ENCODE results near the gene RNF224. TPM values are rescaled to one million over a fixed set of nuclear protein-coding genes. Genes with fewer than 3 reads are reported as not detected.

Gene RNF224
- polyA plus RNA-seq, 4 donors = 0.41 to 15.5 (median 7.7) TPM

- no peak for DNase-seq (ENCODE audit: low read depth in 4 of 4, low spot score in 3 of 4)
These were observed 42.0 kb downstream of the RNF224 start for GRCh38 chr9:137269231-137269772.

- no peak for DNase-seq (ENCODE audit: low read depth in 4 of 4, low spot score in 3 of 4)
These were observed 43.8 kb downstream of the RNF224 start for GRCh38 chr9:137270929-137271695.

GRCh38 chr9:137271696-137272076, 44.4 kb downstream of the RNF224 start:
- DNase-seq (ENCODE audit: low read depth in 4 of 4, low spot score in 3 of 4) = no peak

DNA sequence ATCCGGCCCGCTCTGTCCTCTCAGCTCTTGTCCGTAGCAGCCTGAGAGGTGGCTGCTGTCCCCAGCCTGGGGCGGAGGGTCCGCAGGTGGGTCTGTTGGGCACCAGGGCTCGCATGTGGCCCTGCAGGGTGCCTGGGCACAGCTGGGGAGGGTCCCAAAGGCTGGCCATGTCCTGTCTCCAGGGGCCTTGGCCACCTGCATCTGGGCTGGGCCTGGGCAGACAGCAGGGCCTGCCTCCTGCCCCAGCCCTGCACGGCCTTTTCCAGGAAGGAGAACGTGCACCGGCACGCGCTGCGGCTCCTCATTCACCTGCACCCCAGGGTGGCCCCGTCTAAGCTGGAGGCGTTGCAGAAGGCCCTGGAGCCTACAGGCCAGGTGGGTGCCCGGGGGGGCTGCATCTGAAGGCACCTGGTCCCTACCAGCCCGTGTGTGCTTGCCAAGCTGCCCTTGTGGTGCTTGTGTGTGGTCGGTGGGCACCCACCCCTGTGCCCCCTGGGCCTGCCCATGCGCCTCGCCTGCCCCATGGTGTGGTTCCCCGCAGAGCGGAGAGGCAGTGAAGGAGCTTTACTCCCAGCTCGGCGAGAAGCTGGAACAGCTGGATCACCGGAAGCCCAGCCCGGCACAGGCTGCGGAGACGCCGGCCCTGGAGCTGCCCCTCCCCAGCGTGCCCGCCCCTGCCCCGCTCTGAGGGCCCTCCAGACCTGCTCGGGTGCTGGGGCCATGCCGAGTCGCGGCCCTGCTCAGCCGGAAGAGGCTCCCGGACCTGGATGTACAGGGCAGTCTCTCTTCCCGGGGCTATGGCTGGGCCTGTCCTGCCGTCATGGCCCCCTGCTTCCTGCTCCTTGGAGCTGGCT, 45.2 kb downstream of the RNF224 start:
- DNase-seq (ENCODE audit: low read depth in 4 of 4, low spot score in 3 of 4) = no peak

DNA sequence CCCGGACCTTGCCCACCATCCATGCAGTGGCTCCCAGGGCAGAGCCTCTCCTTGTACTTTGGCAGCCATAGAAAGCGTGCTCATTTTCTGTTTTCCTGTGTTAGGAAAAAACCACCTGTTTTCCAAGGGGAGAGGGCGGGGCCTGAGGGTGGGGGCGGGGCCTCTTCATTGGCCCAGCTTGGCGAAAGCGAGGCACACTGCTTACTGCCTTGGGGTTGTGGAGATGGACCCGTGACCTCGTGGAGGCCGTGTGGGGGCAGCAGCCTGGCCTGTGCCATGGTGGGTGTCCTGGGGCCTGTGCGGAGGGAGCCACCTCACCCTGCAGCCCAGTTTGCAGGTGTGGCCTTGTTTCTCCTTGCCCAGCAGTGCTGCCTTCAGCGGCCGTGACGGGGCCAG, 45.8 kb downstream of the RNF224 start:
- no peak for DNase-seq (ENCODE audit: low read depth in 4 of 4, low spot score in 3 of 4)

DNA sequence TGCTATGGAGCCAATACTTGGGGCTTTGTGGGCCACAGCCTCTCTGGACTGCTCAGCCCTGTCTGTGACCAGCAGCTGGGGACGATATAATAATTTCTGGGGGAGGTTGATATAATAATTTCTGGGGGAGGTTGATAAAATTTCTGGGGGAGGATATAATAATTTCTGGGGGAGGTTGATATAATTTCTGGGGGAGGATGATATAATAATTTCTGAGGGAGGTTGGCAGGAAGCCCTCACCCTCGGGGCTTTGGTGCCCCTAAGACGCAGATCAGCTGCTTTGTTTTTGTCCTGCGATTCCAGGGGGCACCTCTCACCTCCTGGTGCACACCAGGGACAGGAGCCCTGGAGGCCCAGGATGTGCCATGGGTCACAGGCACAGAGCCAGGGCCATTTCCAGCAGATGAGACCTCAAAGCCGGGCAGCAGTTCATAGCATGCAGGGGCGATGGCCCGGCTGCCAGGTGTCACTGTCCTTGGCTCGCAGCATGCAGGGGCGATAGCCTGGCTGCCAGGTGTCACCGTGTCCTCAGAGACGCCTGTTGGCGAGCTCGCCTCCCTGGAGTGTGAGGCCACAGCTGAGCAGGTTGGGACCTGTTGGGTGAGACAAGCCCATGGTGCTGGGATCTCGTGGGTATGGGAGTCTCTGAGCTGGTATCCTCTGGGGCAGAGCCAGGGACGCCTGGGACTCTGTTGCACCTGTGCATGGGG, 46.5 kb downstream of the RNF224 start:
- DNase-seq (ENCODE audit: low read depth in 4 of 4, low spot score in 3 of 4) = no peak

GRCh38 chr9:137275203-137275587, 47.9 kb downstream of the RNF224 start:
- no peak for DNase-seq (ENCODE audit: low read depth in 4 of 4, low spot score in 3 of 4)

DNA sequence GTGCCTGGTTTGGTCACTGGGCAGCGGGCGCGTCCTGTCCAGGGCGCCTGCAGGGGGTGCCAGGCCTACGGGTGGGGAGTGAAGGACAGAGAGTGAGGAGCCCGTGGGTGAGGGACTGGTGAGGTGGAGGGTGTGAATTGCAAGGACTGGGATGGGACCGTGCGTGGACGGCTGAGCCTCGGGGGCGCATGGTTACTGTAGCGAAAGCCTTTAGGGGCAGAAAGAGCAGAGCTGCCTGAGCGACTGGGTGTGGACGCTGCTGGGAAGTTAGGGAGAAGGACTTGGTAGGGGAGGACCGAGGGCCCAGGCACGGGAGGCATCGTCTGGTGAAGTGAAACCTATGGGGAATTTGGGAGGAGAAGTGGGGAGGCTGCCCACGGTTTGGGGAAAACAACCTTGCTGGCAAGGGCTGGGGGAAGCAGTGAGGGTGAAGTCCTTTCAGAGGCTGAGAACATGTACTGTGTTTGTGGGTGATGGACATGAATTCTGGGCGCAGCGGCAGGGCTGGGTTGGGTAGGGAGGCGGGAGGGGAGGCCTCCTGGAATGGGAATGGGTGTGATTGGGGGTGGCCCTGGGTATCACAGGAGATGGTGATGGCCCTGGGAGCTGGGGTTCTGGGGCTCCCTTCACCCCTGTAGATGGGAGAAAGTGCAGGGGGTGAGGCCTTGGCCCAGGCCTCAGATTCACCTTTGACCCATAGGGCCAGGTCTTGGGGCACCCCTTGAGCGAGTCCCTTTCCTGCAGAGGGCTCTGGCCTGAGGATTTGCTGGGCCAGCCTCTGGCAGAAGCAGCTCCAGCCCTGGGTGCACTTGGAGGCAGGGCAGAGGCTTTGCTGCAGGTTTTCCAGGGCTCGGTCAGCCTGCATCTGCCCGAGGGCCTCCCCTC, 48.5 kb downstream of the RNF224 start:
- no peak for DNase-seq (ENCODE audit: low read depth in 4 of 4, low spot score in 3 of 4)

GRCh38 chr9:137276473-137277328, 49.4 kb downstream of the RNF224 start:
- DNase-seq (ENCODE audit: low read depth in 4 of 4, low spot score in 3 of 4) = no peak

- no peak for DNase-seq (ENCODE audit: low read depth in 4 of 4, low spot score in 3 of 4)
These were observed 50.2 kb downstream of the RNF224 start, which contains the start of gene TOR4A for GRCh38 chr9:137277329-137278041. TOR4A (plus strand) TSS chr9:137277726; CDS start chr9:137278690, 964 bp downstream.

DNA sequence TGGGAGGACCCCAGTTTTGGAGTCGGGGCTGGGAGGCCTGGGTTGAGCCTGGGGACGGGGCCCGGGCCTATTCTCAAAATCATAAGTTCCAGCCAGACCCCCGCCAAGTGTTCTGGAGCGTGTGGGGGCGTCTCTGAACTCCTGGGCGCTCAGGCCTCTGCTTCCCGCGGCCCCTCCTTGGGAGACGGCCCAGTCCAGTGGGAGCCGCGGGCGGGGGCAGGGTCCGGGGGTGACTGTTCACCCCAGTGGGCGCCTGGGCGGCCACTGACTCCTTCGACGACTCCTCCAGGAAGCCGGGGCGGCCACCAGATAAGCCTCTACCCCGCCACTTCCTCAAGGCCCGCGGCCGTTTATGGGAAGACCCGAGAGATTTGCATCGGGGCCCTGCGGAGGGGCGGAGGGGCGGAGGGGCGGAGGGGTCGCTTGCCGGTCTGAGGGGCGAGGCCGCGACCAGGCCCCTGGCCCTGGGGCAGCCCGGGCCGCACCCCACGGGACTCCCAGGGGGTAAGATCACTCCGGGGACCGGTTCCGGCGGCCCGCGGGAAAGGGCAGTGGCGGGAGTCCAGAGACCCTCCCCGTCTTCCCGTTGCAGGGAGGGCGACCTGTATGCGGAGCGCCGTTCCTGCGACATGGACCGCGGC, 50.9 kb downstream of the RNF224 start:
- no peak for DNase-seq (ENCODE audit: low read depth in 4 of 4, low spot score in 3 of 4)

Other genes starting within 250 kb of the RNF224 start
- gene PTGDS, start 250.0 kb upstream of the RNF224 start, polyA plus RNA-seq (ENCODE audit: insufficient read length in 4 of 4) = 10 to 100 TPM in 3 of 4 donors, 1 to 10 TPM in 1; 3.8 to 66.7 (median 27.7) TPM
- under 1 TPM in 3 of 4 donors, not detected in 1; 0.11 to 0.45 (median 0.13) TPM for gene LCNL1, start 244.5 kb upstream of the RNF224 start, polyA plus RNA-seq (ENCODE audit: insufficient read length in 4 of 4)
- gene PAXX, start 235.1 kb upstream of the RNF224 start, polyA plus RNA-seq (ENCODE audit: insufficient read length in 4 of 4) = 10 to 100 TPM; 22.4 to 46.5 (median 28.3) TPM
- gene CLIC3, start 230.9 kb upstream of the RNF224 start, polyA plus RNA-seq (ENCODE audit: insufficient read length in 4 of 4) = 1 to 10 TPM in 1 of 4 donors, under 1 TPM in 3; 0.34 to 1.4 (median 0.57) TPM
- 10 to 100 TPM; 18.7 to 52.8 (median 39.7) TPM for gene ABCA2, start 199.3 kb upstream of the RNF224 start, polyA plus RNA-seq (ENCODE audit: insufficient read length in 4 of 4)
- gene FUT7, start 195.4 kb upstream of the RNF224 start, polyA plus RNA-seq (ENCODE audit: insufficient read length in 4 of 4) = not detected
- 10 to 100 TPM; 20.4 to 48.7 (median 36.8) TPM for gene NPDC1, start 181.3 kb upstream of the RNF224 start, polyA plus RNA-seq (ENCODE audit: insufficient read length in 4 of 4)
- 1 to 10 TPM; 3.2 to 7.5 (median 5.8) TPM for gene ENTPD2, start 173.4 kb upstream of the RNF224 start, polyA plus RNA-seq (ENCODE audit: insufficient read length in 4 of 4)
- gene SAPCD2, start 156.9 kb upstream of the RNF224 start, polyA plus RNA-seq (ENCODE audit: insufficient read length in 4 of 4) = 1 to 10 TPM; 4.5 to 8.3 (median 5.7) TPM
- gene UAP1L1, start 150.0 kb upstream of the RNF224 start, polyA plus RNA-seq (ENCODE audit: insufficient read length in 4 of 4) = 1 to 10 TPM; 1.6 to 6.6 (median 4.9) TPM
- 10 to 100 TPM; 48.7 to 73.8 (median 52.6) TPM for gene MAN1B1, start 140.5 kb upstream of the RNF224 start, polyA plus RNA-seq (ENCODE audit: insufficient read length in 4 of 4)
- gene DPP7, start 112.8 kb upstream of the RNF224 start, polyA plus RNA-seq (ENCODE audit: insufficient read length in 4 of 4) = 10 to 100 TPM; 11.1 to 34.8 (median 17.9) TPM
- gene GRIN1, start 88.3 kb upstream of the RNF224 start, polyA plus RNA-seq (ENCODE audit: insufficient read length in 4 of 4) = under 1 TPM in 1 of 4 donors, not detected in 3; 0.20 TPM
- gene LRRC26, start 57.5 kb upstream of the RNF224 start, polyA plus RNA-seq (ENCODE audit: insufficient read length in 4 of 4) = not detected
- gene TMEM210, start 55.4 kb upstream of the RNF224 start, polyA plus RNA-seq (ENCODE audit: insufficient read length in 4 of 4) = not detected
- gene ANAPC2, start 38.9 kb upstream of the RNF224 start, polyA plus RNA-seq (ENCODE audit: insufficient read length in 4 of 4) = 10 to 100 TPM; 32.7 to 54.9 (median 41.4) TPM
- gene SSNA1, start 38.8 kb upstream of the RNF224 start, polyA plus RNA-seq (ENCODE audit: insufficient read length in 4 of 4) = 10 to 100 TPM; 35.6 to 63.6 (median 43.0) TPM
- gene TPRN, start 26.8 kb upstream of the RNF224 start, polyA plus RNA-seq (ENCODE audit: insufficient read length in 4 of 4) = 10 to 100 TPM in 3 of 4 donors, 1 to 10 TPM in 1; 8.3 to 19.6 (median 11.5) TPM
- 10 to 100 TPM; 39.3 to 46.6 (median 44.9) TPM for gene TMEM203, start 21.9 kb upstream of the RNF224 start, polyA plus RNA-seq (ENCODE audit: insufficient read length in 4 of 4)
- gene NDOR1, start 21.8 kb upstream of the RNF224 start, polyA plus RNA-seq (ENCODE audit: insufficient read length in 4 of 4) = 10 to 100 TPM in 2 of 4 donors, 1 to 10 TPM in 2; 8.8 to 18.8 (median 9.6) TPM
- gene RNF208, start 5.3 kb upstream of the RNF224 start, polyA plus RNA-seq (ENCODE audit: insufficient read length in 4 of 4) = 10 to 100 TPM in 1 of 4 donors, 1 to 10 TPM in 3; 3.2 to 15.3 (median 8.1) TPM
- 10 to 100 TPM in 2 of 4 donors, 1 to 10 TPM in 1, under 1 TPM in 1; 0.78 to 16.4 (median 7.9) TPM for gene CYSRT1, start 2.3 kb upstream of the RNF224 start, polyA plus RNA-seq (ENCODE audit: insufficient read length in 4 of 4)
- gene SLC34A3, start 3.4 kb downstream of the RNF224 start, polyA plus RNA-seq (ENCODE audit: insufficient read length in 4 of 4) = 10 to 100 TPM in 1 of 4 donors, 1 to 10 TPM in 2, under 1 TPM in 1; 0.37 to 13.7 (median 5.2) TPM
- gene TUBB4B, start 13.8 kb downstream of the RNF224 start, polyA plus RNA-seq (ENCODE audit: insufficient read length in 4 of 4) = 100 to 1,000 TPM; 149 to 396 (median 315) TPM
- 1 to 10 TPM in 3 of 4 donors, under 1 TPM in 1; 0.57 to 4.8 (median 1.7) TPM for gene STPG3, start 23.8 kb downstream of the RNF224 start, polyA plus RNA-seq (ENCODE audit: insufficient read length in 4 of 4)
- gene NELFB, start 27.8 kb downstream of the RNF224 start, polyA plus RNA-seq (ENCODE audit: insufficient read length in 4 of 4) = 10 to 100 TPM; 44.5 to 56.7 (median 50.4) TPM
- gene TOR4A, start 50.2 kb downstream of the RNF224 start, polyA plus RNA-seq (ENCODE audit: insufficient read length in 4 of 4) = 1 to 10 TPM; 3.0 to 5.8 (median 4.9) TPM
- gene NRARP, start 74.8 kb downstream of the RNF224 start, polyA plus RNA-seq (ENCODE audit: insufficient read length in 4 of 4) = 1 to 10 TPM; 2.8 to 7.6 (median 6.7) TPM
- gene EXD3, start 195.7 kb downstream of the RNF224 start, polyA plus RNA-seq (ENCODE audit: insufficient read length in 4 of 4) = 10 to 100 TPM in 2 of 4 donors, 1 to 10 TPM in 2; 8.4 to 26.9 (median 11.4) TPM
- gene NOXA1, start 195.9 kb downstream of the RNF224 start, polyA plus RNA-seq (ENCODE audit: insufficient read length in 4 of 4) = 10 to 100 TPM in 1 of 4 donors, 1 to 10 TPM in 3; 2.5 to 10.9 (median 4.3) TPM
- under 1 TPM; 0.20 to 0.70 (median 0.32) TPM for gene ENTPD8, start 213.9 kb downstream of the RNF224 start, polyA plus RNA-seq (ENCODE audit: insufficient read length in 4 of 4)
- gene NSMF, start 231.8 kb downstream of the RNF224 start, polyA plus RNA-seq (ENCODE audit: insufficient read length in 4 of 4) = 10 to 100 TPM; 40.4 to 51.3 (median 46.4) TPM

Measured in left renal pelvis (tissue), 4 donors.